ENCODE results near the gene PHF13.

Gene PHF13

DNA sequence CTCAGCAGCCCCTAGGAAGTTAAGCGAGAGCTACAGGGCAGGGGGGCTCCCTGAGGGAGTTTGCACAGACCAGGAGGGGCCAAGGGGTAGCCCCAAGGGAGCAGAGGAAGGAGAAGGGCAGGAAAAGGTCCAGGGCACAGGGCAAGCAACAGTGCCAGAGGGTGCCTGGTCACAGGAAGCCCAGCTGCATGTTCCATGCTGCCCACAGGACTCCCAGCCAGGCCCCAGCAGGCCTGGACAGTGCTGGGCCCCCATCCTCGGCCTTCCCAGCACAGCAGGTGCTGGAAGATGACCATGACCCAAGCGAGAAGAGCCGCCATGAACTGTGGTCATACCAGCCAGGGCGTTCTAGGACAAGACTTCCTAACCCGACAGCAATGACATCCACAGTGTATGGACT is 21.9 kb upstream of the PHF13 start:
- in situ Hi-C loops (cut with MboI; ENCODE audit: low pct_unique_long_range_greater_than_20kb, low sequenced_read_pairs, unreplicated experiment): no loop called here
- no peak for TF ChIP-seq CTCF (IDR thresholded peaks at IDR 0.05; ENCODE audit: extremely low read depth, insufficient read depth, missing control alignments)

DNA sequence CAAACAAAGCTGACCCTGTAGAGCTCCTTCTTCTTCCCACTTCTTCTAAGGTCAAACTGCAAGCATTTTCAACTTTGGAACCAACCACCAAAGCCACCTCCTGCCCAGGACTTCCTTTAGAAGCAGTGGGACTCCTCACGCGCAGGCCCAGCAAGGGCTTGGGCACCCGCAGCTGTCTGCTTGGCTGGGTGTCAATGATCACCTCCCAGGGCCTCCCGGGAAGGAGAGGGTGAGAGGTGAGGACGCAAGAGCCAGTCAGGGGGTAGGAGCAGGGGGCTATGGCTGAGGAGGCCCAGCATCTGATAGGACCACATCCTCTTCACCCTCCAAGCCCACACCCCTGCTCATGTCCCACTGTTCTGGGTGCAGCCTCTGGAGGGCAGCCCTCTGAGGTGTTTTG is 21.1 kb upstream of the PHF13 start:
- TF ChIP-seq CTCF (IDR thresholded peaks at IDR 0.05; ENCODE audit: extremely low read depth, insufficient read depth, missing control alignments): no peak
- no peak for DNase-seq (ENCODE audit: low spot score)
- in situ Hi-C loops (cut with MboI; ENCODE audit: low pct_unique_long_range_greater_than_20kb, low sequenced_read_pairs, unreplicated experiment): no loop called here

More for the DNA sequence above, 21.9 kb upstream of the PHF13 start:
- DNase-seq (ENCODE audit: low spot score): no peak

- in situ Hi-C loops (cut with MboI; ENCODE audit: low pct_unique_long_range_greater_than_20kb, low sequenced_read_pairs, unreplicated experiment): no loop called here
- no peak for DNase-seq (ENCODE audit: low spot score)
- no peak for TF ChIP-seq CTCF (IDR thresholded peaks at IDR 0.05; ENCODE audit: extremely low read depth, insufficient read depth, missing control alignments)
Observed at GRCh38 chr1:6592865-6593593, 20.5 kb upstream of the PHF13 start.

- in situ Hi-C loops (cut with MboI; ENCODE audit: low pct_unique_long_range_greater_than_20kb, low sequenced_read_pairs, unreplicated experiment): no loop called here
- no peak for DNase-seq (ENCODE audit: low spot score)
- no peak for TF ChIP-seq CTCF (IDR thresholded peaks at IDR 0.05; ENCODE audit: extremely low read depth, insufficient read depth, missing control alignments)
Observed at GRCh38 chr1:6593810-6594209, 19.7 kb upstream of the PHF13 start.

GRCh38 chr1:6594977-6595740 is 18.4 kb upstream of the PHF13 start:
- in situ Hi-C loops (cut with MboI; ENCODE audit: low pct_unique_long_range_greater_than_20kb, low sequenced_read_pairs, unreplicated experiment): no loop called here
- no peak for TF ChIP-seq CTCF (IDR thresholded peaks at IDR 0.05; ENCODE audit: extremely low read depth, insufficient read depth, missing control alignments)
- DNase-seq (ENCODE audit: low spot score): no peak

GRCh38 chr1:6596351-6596750 is 17.2 kb upstream of the PHF13 start:
- DNase-seq (ENCODE audit: low spot score): no peak
- TF ChIP-seq CTCF (IDR thresholded peaks at IDR 0.05; ENCODE audit: extremely low read depth, insufficient read depth, missing control alignments): no peak
- in situ Hi-C loops (cut with MboI; ENCODE audit: low pct_unique_long_range_greater_than_20kb, low sequenced_read_pairs, unreplicated experiment): no loop called here
